SH-SY5Y (cell line): ENCODE measurements around the gene SMC3.

ENCODE experiments used
- GATA2 ChIP-seq: IDR thresholded peaks from 2 replicates; pipeline ENCODE4 v1.6.1; 2011; ENCODE audit warnings: mild to moderate bottlenecking, low read depth, low read length
- GATA3 ChIP-seq: IDR thresholded peaks from 2 replicates; pipeline ENCODE4 v1.6.1; 2011; ENCODE audit warnings: low read depth, mild to moderate bottlenecking, low read length, moderate library complexity

- no peak for TF ChIP-seq GATA2
- no peak for TF ChIP-seq GATA3
Measured at GRCh38 chr10:110634527-110635209, 67.2 kb downstream of the SMC3 start.
